H9 (cell line): ENCODE measurements around the gene PRMT7. TPM values are rescaled to one million over a fixed set of nuclear protein-coding genes. Genes with fewer than 3 reads are reported as not detected.

Experiments used
- DNase-seq: peaks from one replicate; pipeline ENCODE4 v3.0.0-alpha.2; 2017
- H2AFZ ChIP-seq: one replicate; pipeline ENCODE4 v1.6.1; 2013; ENCODE audit warnings: mild to moderate bottlenecking, low read length, control low read depth, moderate library complexity
- H2AK5ac ChIP-seq: 2 replicates; pipeline ENCODE4 v1.6.1; 2013; ENCODE audit warnings: low read length, control low read depth, mixed read lengths; ENCODE audit not compliant: insufficient read length
- H2BK120ac ChIP-seq: one replicate; pipeline ENCODE4 v1.6.1; 2013; ENCODE audit warnings: low read depth, mild to moderate bottlenecking, low read length, control low read depth, inconsistent platforms; ENCODE audit not compliant: poor library complexity, severe bottlenecking
- H2BK12ac ChIP-seq: 2 replicates; pipeline ENCODE4 v1.6.1; 2013; ENCODE audit warnings: low read length, control low read depth, mixed read lengths, low read depth; ENCODE audit not compliant: insufficient read length
- H2BK15ac ChIP-seq: 2 replicates; pipeline ENCODE4 v1.6.1; 2013; ENCODE audit warnings: low read depth, low read length, control low read depth
- H2BK20ac ChIP-seq: one replicate; pipeline ENCODE4 v1.6.1; 2013; ENCODE audit warnings: low read depth, mild to moderate bottlenecking, low read length, control low read depth, inconsistent platforms; ENCODE audit not compliant: poor library complexity, severe bottlenecking
- H2BK5ac ChIP-seq: 2 replicates; pipeline ENCODE4 v1.6.1; 2013; ENCODE audit warnings: low read length, control low read depth, mixed read lengths; ENCODE audit not compliant: insufficient read length
- H3K14ac ChIP-seq: 2 replicates; pipeline ENCODE4 v1.6.1; 2013; ENCODE audit warnings: low read length, control low read depth; ENCODE audit not compliant: insufficient read depth
- H3K18ac ChIP-seq: 2 replicates; pipeline ENCODE4 v1.6.1; 2013; ENCODE audit warnings: low read depth, mild to moderate bottlenecking, mixed read lengths, low read length, control low read depth; ENCODE audit not compliant: insufficient read length
- H3K23ac ChIP-seq: 2 replicates; pipeline ENCODE4 v1.6.1; 2013; ENCODE audit warnings: low read length, control low read depth, mixed read lengths, low read depth; ENCODE audit not compliant: insufficient read length
- H3K23me2 ChIP-seq: 2 replicates; pipeline ENCODE4 v1.6.1; 2013; ENCODE audit warnings: low read depth, mild to moderate bottlenecking, mixed read lengths, low read length, control low read depth; ENCODE audit not compliant: insufficient read length, poor library complexity, severe bottlenecking
- H3K27ac ChIP-seq: 2 replicates; pipeline ENCODE4 v1.5.1; 2013; ENCODE audit warnings: low read length, control low read depth, mixed read lengths, low read depth; ENCODE audit not compliant: insufficient read length
- H3K27me3 ChIP-seq: 2 replicates; pipeline ENCODE4 v1.6.1; 2013; ENCODE audit warnings: low read length, control low read depth, inconsistent platforms; ENCODE audit not compliant: insufficient read depth
- H3K4ac ChIP-seq: 2 replicates; pipeline ENCODE4 v1.6.1; 2013; ENCODE audit warnings: low read depth, mild to moderate bottlenecking, control low read depth, inconsistent platforms, low read length, moderate library complexity
- H3K4me1 ChIP-seq: 2 replicates; pipeline ENCODE4 v1.6.1; 2013; ENCODE audit warnings: low read length, control low read depth, inconsistent platforms; ENCODE audit not compliant: insufficient read depth
- H3K4me2 ChIP-seq: 2 replicates; pipeline ENCODE4 v1.6.1; 2013; ENCODE audit warnings: low read length, control low read depth, mixed read lengths; ENCODE audit not compliant: insufficient read length, insufficient read depth
- H3K56ac ChIP-seq: 2 replicates; pipeline ENCODE4 v1.6.1; 2013; ENCODE audit warnings: low read depth, mild to moderate bottlenecking, mixed read lengths, low read length, control low read depth; ENCODE audit not compliant: insufficient read length
- H3K79me1 ChIP-seq: 2 replicates; pipeline ENCODE4 v1.6.1; 2013; ENCODE audit warnings: low read depth, mild to moderate bottlenecking, moderate library complexity, low read length, control low read depth, inconsistent platforms; ENCODE audit not compliant: insufficient read depth, poor library complexity, severe bottlenecking
- H3K79me2 ChIP-seq: 2 replicates; pipeline ENCODE4 v1.6.1; 2013; ENCODE audit warnings: low read length, control low read depth, inconsistent platforms; ENCODE audit not compliant: insufficient read depth
- H3K9ac ChIP-seq: 2 replicates; pipeline ENCODE4 v1.6.1; 2013; ENCODE audit warnings: low read length, control low read depth, mixed read lengths; ENCODE audit not compliant: insufficient read length; ENCODE audit errors: extremely low read depth
- H3K9me3 ChIP-seq: one replicate; pipeline ENCODE4 v1.6.1; 2013; ENCODE audit warnings: low read depth, low read length, inconsistent platforms; ENCODE audit not compliant: control insufficient read depth
- H3T11ph ChIP-seq: one replicate; pipeline ENCODE4 v1.6.1; 2013; ENCODE audit warnings: mild to moderate bottlenecking, low read length, control low read depth, inconsistent platforms
- H4K20me1 ChIP-seq: one replicate; pipeline ENCODE4 v1.6.1; 2013; ENCODE audit not compliant: control insufficient read depth, insufficient read length, insufficient read depth
- H4K5ac ChIP-seq: 2 replicates; pipeline ENCODE4 v1.6.1; 2013; ENCODE audit warnings: low read depth, mild to moderate bottlenecking, mixed read lengths, low read length, control low read depth; ENCODE audit not compliant: insufficient read length
- H4K8ac ChIP-seq: replicated peaks from 2 replicates; pipeline ENCODE4 v1.6.1; 2013; ENCODE audit warnings: low read length, control low read depth, mixed read lengths, low read depth; ENCODE audit not compliant: insufficient read length
- H4K91ac ChIP-seq: 2 replicates; pipeline ENCODE4 v1.6.1; 2013; ENCODE audit warnings: low read depth, mild to moderate bottlenecking, moderate library complexity, mixed read lengths, low read length, control low read depth; ENCODE audit not compliant: insufficient read length
- H3K27ac Mint-ChIP-seq, 3 experiments: 2 replicates in 2 of 3; 3 replicates in 1 of 3; pipeline ENCODE4 v1.8.0; 2020 to 2021; ENCODE audit warnings: mixed read lengths in 3 of 3, mild to moderate bottlenecking in 1 of 3, moderate library complexity in 1 of 3
- H3K27me3 Mint-ChIP-seq: 2 replicates; pipeline ENCODE4 v1.8.0; 2021; ENCODE audit warnings: low read depth, mild to moderate bottlenecking, moderate library complexity, mixed read lengths
- H3K36me3 Mint-ChIP-seq, 3 experiments: 2 replicates in 2 of 3; 3 replicates in 1 of 3; pipeline ENCODE4 v1.8.0; 2020 to 2021; ENCODE audit warnings: low read depth in 3 of 3, mixed read lengths in 3 of 3; ENCODE audit not compliant: insufficient read depth in 1 of 3
- H3K4me1 Mint-ChIP-seq, 2 experiments: 2 replicates each; pipeline ENCODE4 v1.8.0; 2020; ENCODE audit warnings: mixed read lengths in 2 of 2
- H3K4me3 Mint-ChIP-seq, 2 experiments: 2 replicates in 1 of 2; 3 replicates in 1 of 2; pipeline ENCODE4 v1.8.0; 2020 to 2021; ENCODE audit warnings: mild to moderate bottlenecking in 2 of 2, mixed read lengths in 2 of 2, moderate library complexity in 1 of 2
- H3K9me3 Mint-ChIP-seq, 2 experiments: 2 replicates in 1 of 2; 3 replicates in 1 of 2; pipeline ENCODE4 v1.8.0; 2020; ENCODE audit warnings: mild to moderate bottlenecking in 2 of 2, mixed read lengths in 2 of 2, moderate library complexity in 1 of 2
- CTCF ChIP-seq: fragments of 200-600 bp; sonication (generic); conservative IDR thresholded peaks from 3 replicates; pipeline ENCODE4 v1.8.0; 2021; ENCODE audit warnings: antibody characterized with exemption, mild to moderate bottlenecking
- WGBS: extraction: QIAGEN DNeasy Blood & Tissue Kit; methylation state at CpG from one replicate; pipeline ENCODE4 v1.1.7; 2013; ENCODE audit warnings: missing lambda C conversion rate, low lambda C conversion rate, mixed read lengths; ENCODE audit not compliant: insufficient read length; ENCODE audit errors: extremely low coverage; 5-methylcytosine and 5-hydroxymethylcytosine counted together
- total RNA-seq: library from RNA; stranded (reverse); gene quantifications from 2 replicates; pipeline ENCODE4 v1.2.1, GENCODE V29; 2021

PRMT7 gene
- total RNA-seq, 1 experiment from 2014 or later, result 56.6 TPM

DNA sequence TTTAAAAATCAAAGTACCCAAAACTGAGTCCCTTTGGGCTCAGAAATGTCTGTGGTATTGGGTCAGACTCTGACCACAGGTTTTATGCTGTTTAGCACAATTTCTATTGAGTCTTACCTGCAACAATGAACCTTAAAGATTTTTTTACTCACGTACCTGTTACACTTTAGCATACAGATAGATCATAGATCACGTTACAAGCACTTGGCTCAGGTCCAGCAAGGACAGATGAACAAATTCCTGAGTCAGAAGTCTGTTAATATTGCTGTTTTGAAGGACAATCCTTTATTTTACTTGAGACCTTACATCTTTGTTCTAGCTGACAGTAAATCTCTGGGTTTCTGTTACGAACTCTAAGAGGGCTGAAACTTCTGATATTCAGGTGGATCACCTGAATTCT, 12.9 kb upstream of the PRMT7 start:
- H3K27ac Mint-ChIP-seq, result no peak overlapping the region
- Histone ChIP-seq H3K27ac (no peak overlapping the region), H4K8ac (no peak overlapping the region), H3K4me1 (no peaks in the 10 kb centered on the region), H3K14ac (no peak overlapping the region), H3K79me1 (no peaks in the 10 kb centered on the region), H2BK120ac (no peak overlapping the region), H3K4me2 (no peak overlapping the region), H3K4ac (no peak overlapping the region), H3T11ph (no peak overlapping the region), H3K18ac (no peak overlapping the region), H4K91ac (no peak overlapping the region), H3K23ac (no peak overlapping the region), H2BK20ac (no peak overlapping the region), H3K9me3 (no peaks in the 10 kb centered on the region), H4K20me1 (no peaks in the 10 kb centered on the region), H4K5ac (no peak overlapping the region), H2AK5ac (no peak overlapping the region), H3K23me2 (no peaks in the 10 kb centered on the region), H2AFZ (no peak overlapping the region), H3K9ac (no peak overlapping the region), H2BK5ac (no peak overlapping the region), H3K79me2 (no peaks in the 10 kb centered on the region), H2BK15ac (no peak overlapping the region), H3K27me3 (no peaks in the 10 kb centered on the region), H3K56ac (no peak overlapping the region), H2BK12ac (no peak overlapping the region)
- H3K4me1 Mint-ChIP-seq, result 0 out of 4 replicates have a peak, but pooled peaks cover 0 to 2% of the 10 kb centered on the region in 2 experiments
- H3K36me3 Mint-ChIP-seq, result peaks cover 21 to 86% (median 50%) of the 10 kb centered on the region in 3 experiments; a peak in 6 of 7 replicates
- H3K27me3 Mint-ChIP-seq, result no peaks in the 10 kb centered on the region; the same call in 1 of the 2 replicates
- WGBS, result no CpG with 5 or more reads among the region's 3 CpGs
- no peak for TF ChIP-seq CTCF
- DNase-seq, result no peak
- no peak overlapping the region for H3K4me3 Mint-ChIP-seq
- H3K9me3 Mint-ChIP-seq, result no peaks in the 10 kb centered on the region
